NCI-H510A (cell line): ENCODE results near the gene MS4A4A.
"Not testable (repeated sequence)": the region's sequence is repeated elsewhere in the genome, so short reads cannot be mapped to it uniquely, and the experiment has no call there.

Experiments used
- DNase-seq: peaks from one replicate; lab custom pipeline; 2025; lab: John Stamatoyannopoulos, UW

MS4A4A gene

GRCh38 chr11:60280412-60280811 lies at the start of gene MS4A4A:
TSS of gene MS4A4A (plus strand) at chr11:60280666. CDS start at chr11:60280676, 10 bp downstream.
- DNase-seq: no peak

- DNase-seq: no peak
Measured at GRCh38 chr11:60230681-60231080, 49.8 kb upstream of the MS4A4A start.

- DNase-seq: no peak
Measured at GRCh38 chr11:60235321-60235720, 45.1 kb upstream of the MS4A4A start.

GRCh38 chr11:60240662-60241061 lies 39.8 kb upstream of the MS4A4A start:
- no peak for DNase-seq

- no peak for DNase-seq
Measured at GRCh38 chr11:60241786-60242185, 38.7 kb upstream of the MS4A4A start.

- DNase-seq: no peak
Measured at GRCh38 chr11:60242740-60243239, 37.7 kb upstream of the MS4A4A start, which contains the start of gene MS4A4E. TSS of gene MS4A4E (minus strand) at chr11:60243137. CDS start at chr11:60230055, 13,082 bp downstream.

- DNase-seq: no peak
Measured at GRCh38 chr11:60251485-60252212, 28.8 kb upstream of the MS4A4A start.

GRCh38 chr11:60252213-60253108 lies 28.0 kb upstream of the MS4A4A start:
- no peak for DNase-seq

GRCh38 chr11:60257956-60258722 lies 22.3 kb upstream of the MS4A4A start:
- DNase-seq: no peak

GRCh38 chr11:60261014-60261413 lies 19.5 kb upstream of the MS4A4A start:
- no peak for DNase-seq

GRCh38 chr11:60263402-60263801 lies 17.1 kb upstream of the MS4A4A start:
- DNase-seq: no peak

- DNase-seq: no peak
Measured at GRCh38 chr11:60264644-60265043, 15.8 kb upstream of the MS4A4A start.

- no peak for DNase-seq
Measured at GRCh38 chr11:60265373-60266214, 14.9 kb upstream of the MS4A4A start.

GRCh38 chr11:60274416-60274815 lies 6.0 kb upstream of the MS4A4A start:
- no peak for DNase-seq

GRCh38 chr11:60281485-60281884 lies 1.0 kb downstream of the MS4A4A start:
- no peak for DNase-seq

GRCh38 chr11:60282286-60282685 lies 1.8 kb downstream of the MS4A4A start:
- no peak for DNase-seq

- not testable (repeated sequence) for DNase-seq
Measured at GRCh38 chr11:60285411-60286126, 5.1 kb downstream of the MS4A4A start.

GRCh38 chr11:60288531-60288930 lies 8.1 kb downstream of the MS4A4A start:
- DNase-seq: no peak

GRCh38 chr11:60292145-60292544 lies 11.7 kb downstream of the MS4A4A start:
- no peak for DNase-seq

GRCh38 chr11:60301178-60301577 lies 20.7 kb downstream of the MS4A4A start:
- no peak for DNase-seq
